ENCODE measurements around the gene SLC37A1.
"Not testable (repeated sequence)": the region's sequence is repeated elsewhere in the genome, so short reads cannot be mapped to it uniquely, and the experiment has no call there.

Gene SLC37A1

DNA sequence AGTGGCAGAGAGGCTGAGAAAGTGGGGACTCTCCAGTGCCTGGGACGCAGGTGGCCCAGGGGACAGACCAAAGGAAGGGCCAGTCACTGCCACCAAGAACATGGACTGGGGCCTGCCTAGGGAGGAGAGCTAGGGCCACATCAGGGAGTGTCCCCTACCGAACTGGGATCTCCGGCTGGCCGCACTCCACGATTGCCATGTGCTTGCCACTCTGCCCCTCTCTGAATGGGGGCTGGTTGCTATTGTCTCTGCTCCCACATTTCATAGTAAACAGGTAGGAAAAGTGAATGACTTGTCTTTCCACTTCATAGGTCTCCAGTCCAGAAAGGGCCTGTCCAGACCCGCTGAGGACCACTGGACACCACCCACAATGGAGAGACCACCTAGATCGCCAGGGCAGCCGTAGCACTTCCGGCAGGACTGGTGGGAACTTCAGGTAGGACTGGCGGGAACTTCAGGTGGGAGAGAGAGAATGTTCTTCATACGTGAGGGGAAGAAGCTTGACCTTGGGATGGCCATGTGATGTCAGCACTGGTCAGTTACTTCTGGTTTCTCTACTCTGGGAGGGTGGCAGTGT, 84.6 kb downstream of the SLC37A1 start:
- Histone ChIP-seq H3K4me3 (no peak overlapping the region), H3K27ac (no peak overlapping the region)

GRCh38 chr21:42599486-42599885, 85.8 kb downstream of the SLC37A1 start:
- Histone ChIP-seq H3K4me3 (no peak overlapping the region), H3K27ac (no peak overlapping the region)

- Histone ChIP-seq H3K27ac (no peak overlapping the region), H3K4me3 (no peak overlapping the region)
Observed at GRCh38 chr21:42599962-42600361, 86.3 kb downstream of the SLC37A1 start.

DNA sequence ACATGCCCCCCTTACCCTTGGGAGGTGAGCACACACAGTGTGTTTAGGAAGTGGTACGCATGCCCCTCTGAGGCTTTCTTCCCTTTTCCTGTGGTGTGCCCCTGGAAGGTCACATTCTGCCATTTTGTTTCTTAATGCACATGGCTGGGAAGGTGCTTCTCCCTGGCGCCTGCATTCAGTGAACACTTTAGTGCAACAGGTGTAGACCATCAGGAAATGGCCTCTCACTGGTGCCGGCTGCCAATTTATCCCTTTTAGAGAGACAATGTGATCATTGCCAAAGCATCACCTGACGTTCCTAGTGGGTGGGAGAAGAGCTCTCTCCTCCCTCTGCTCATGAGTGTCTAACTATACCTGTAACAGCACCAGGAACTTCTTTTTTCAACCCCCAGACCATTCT, 88.0 kb downstream of the SLC37A1 start:
- Histone ChIP-seq H3K27ac (no peak overlapping the region), H3K4me3 (no peak overlapping the region)

DNA sequence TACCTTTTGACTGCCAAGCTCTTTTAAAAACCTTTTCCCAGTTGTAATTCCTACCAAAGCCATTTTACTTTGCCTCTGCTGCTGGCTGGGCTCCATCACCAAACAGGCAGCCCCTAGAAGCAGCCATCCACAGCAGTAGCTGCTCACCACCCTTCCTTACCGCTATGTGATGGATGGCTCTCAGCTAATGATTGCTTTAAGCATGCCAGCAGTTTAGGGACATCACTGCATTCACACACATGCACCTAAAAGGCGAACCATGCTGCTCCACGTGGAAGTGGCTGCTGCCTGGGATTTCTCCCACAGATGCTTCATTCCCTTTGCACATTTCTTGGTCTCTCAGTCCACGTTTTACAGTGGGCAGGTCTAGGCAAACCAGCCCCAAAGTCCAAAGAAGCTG, 93.5 kb downstream of the SLC37A1 start:
- Histone ChIP-seq H3K4me3 (no peak overlapping the region), H3K27ac (no peak overlapping the region)

DNA sequence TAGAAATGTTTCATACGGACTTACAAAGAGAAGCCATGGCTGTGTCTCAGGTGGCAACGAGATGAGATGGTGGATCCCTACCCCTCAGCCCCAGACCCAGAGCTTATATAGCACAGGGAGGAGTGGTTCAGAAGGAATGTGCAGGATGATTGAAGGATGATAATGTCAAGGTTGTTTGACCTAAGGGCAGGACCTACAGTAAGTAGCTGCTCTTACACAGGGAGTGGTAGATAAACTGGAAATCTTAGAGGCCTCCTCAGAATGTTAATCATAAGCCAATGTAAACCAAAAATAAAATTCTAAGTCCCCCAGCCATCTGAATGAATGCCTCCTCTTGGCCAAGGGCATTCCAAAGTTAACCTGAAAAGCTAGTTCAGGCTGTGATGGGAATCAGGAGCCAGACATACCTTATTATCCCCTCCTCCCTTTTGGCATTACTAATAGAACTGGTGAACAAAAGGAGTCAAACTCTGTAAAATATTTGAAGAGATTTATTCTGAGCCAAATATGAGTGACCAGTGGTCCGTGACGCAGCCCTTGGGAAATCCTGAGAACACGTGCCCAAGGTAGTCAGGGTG, 94.0 kb downstream of the SLC37A1 start:
- Histone ChIP-seq H3K4me3 (no peak overlapping the region), H3K27ac (no peak overlapping the region)

GRCh38 chr21:42608446-42608845, 94.8 kb downstream of the SLC37A1 start:
- no peak overlapping the region for H3K4me3 ChIP-seq
- no peak overlapping the region for H3K27ac ChIP-seq

- H3K27ac ChIP-seq = no peak overlapping the region
Observed at GRCh38 chr21:42609811-42610210, 96.2 kb downstream of the SLC37A1 start.

DNA sequence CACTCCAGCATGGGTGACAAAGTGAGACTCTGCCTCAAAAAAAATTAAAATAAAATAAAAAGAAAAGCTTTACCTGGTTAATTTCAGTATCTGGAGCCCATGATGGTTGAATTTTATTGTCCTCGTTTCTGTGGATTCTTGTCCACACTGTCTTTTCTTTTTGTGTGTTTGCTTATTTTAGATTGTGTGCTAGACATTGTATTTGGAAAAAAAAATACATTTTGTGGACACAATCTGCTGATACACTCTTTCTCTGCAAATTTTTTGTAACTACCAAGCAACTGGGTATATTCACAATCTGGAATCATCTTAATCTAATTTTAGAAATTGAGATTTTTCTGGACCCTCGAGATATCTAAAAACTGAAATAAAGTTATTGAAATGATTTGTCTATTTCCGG, 98.2 kb downstream of the SLC37A1 start:
- no peak overlapping the region for H3K4me3 ChIP-seq
- no peak overlapping the region for H3K27ac ChIP-seq

More at GRCh38 chr21:42609811-42610210, 96.2 kb downstream of the SLC37A1 start:
- no peak overlapping the region for H3K4me3 ChIP-seq

- Histone ChIP-seq H3K27ac (no peak overlapping the region), H3K4me3 (no peak overlapping the region)
Observed at GRCh38 chr21:42612390-42612789, 98.7 kb downstream of the SLC37A1 start.

- no peak overlapping the region for H3K27ac ChIP-seq
- no peak overlapping the region for H3K4me3 ChIP-seq
Observed at GRCh38 chr21:42613756-42614155, 100.1 kb downstream of the SLC37A1 start.

DNA sequence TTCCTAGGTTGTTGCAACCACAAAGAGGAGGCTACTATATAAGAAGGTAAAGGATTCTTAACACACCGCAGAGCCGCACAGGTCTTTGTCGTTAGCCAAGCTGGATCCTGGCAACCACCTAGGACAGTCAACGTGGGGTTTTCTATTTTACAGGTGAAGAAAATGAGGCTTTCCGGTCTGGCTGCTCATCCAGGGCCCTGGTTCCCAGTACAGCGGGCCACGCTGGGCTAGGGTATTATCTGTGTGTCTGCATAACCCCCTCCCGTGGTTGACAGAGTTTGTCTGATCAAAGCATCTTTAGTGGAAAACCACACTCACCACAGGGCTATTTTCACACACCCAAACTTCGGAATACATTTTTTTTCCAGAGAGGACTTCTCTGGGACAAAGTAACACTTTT, 100.7 kb downstream of the SLC37A1 start:
- Histone ChIP-seq H3K4me3 (peak overlapping the region in 1 of 7 experiments; percentile 4), H3K27ac (peak overlapping the region in 7 of 21 experiments; percentile 12 to 66 (median 43))

DNA sequence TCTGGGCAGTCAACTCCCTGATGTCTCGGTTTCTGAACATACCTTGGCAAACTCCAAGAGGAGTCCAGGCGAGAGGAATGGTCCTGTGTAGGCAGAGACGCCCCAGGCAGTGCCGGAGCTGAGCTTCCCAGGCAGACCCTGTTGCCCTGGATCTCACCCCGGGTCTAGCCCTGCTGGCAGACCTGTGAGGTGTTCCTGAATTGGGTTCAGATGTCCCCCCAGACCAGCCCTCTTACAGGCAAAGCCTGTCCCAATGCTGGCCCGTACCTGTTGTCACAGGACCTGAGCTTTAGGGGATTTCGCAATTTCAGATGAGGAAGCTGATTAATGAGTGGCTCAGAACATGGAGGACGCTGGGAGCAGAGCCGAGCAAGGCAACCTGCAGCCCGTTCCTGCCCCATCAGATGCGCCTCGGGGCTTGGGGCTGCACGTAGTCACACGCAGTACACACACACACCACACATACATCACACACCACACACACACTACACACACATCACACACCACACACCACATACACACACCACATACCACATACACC, 101.2 kb downstream of the SLC37A1 start:
- Histone ChIP-seq H3K27ac (peak overlapping the region in 7 of 21 experiments; percentile 12 to 66 (median 43)), H3K4me3 (peak overlapping the region in 1 of 7 experiments; percentile 4)

DNA sequence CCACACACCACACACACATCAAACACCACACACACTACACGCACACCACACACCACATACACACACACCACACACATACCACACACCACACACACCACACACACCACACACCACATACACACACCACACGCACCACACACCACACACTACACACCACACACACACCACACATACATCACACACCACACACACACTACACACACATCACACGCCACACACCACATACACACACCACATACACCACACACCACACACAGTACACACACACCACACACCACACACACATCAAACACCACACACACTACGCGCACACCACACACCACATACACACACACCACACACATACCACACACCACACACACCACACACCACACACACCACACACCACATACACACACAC, 101.7 kb downstream of the SLC37A1 start:
- not testable (repeated sequence) for H3K4me3 ChIP-seq, H3K27ac ChIP-seq

- no peak overlapping the region for H3K4me3 ChIP-seq
- no peak overlapping the region for H3K27ac ChIP-seq
Observed at GRCh38 chr21:42615924-42616323, 102.3 kb downstream of the SLC37A1 start.

GRCh38 chr21:42616446-42616845, 102.8 kb downstream of the SLC37A1 start:
- no peak overlapping the region for H3K4me3 ChIP-seq

GRCh38 chr21:42616941-42617340, 103.3 kb downstream of the SLC37A1 start:
- Histone ChIP-seq H3K27ac (no peak overlapping the region), H3K4me3 (no peak overlapping the region)

More at GRCh38 chr21:42616446-42616845, 102.8 kb downstream of the SLC37A1 start:
- no peak overlapping the region for H3K27ac ChIP-seq

DNA sequence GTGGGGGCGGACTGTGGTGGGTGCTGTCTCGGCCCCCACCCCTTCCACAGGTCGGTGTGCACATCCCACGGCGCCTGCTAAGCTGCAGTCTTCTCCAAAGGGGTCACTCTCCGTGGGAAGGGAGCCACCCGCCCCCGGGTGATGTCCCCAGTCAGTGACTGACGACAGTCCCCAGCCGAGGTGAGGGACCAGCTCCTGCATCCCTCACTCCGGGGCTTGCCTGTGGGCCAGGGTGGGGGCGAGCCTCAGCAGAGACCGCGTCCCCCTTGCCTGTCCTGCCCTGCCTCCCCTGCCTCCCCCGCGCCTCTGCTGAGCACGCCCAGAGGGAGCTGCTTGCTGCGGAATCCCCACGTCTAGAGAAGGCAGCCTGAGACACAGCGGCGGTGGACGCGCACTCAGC, 103.8 kb downstream of the SLC37A1 start:
- Histone ChIP-seq H3K4me3 (no peak overlapping the region), H3K27ac (no peak overlapping the region)

DNA sequence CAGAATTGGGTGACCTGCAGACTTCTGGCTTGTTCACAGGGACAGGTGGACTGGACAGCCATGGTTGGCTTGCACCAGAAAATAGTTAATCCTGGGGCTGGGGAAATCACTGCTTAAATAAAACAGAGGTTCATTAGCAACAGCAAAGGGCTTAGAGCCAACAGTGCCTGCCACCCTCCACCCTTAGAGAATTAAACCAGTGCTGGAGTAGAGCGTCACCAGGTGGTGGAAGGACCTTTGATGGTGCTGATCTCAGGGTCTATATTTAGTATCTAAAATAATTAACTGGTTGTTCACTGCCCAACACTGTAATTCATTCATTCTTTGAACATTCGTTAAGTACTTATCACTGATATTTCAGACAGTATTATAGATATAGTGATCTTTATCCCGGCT, 105.1 kb downstream of the SLC37A1 start:
- Histone ChIP-seq H3K27ac (no peak overlapping the region), H3K4me3 (no peak overlapping the region)

DNA sequence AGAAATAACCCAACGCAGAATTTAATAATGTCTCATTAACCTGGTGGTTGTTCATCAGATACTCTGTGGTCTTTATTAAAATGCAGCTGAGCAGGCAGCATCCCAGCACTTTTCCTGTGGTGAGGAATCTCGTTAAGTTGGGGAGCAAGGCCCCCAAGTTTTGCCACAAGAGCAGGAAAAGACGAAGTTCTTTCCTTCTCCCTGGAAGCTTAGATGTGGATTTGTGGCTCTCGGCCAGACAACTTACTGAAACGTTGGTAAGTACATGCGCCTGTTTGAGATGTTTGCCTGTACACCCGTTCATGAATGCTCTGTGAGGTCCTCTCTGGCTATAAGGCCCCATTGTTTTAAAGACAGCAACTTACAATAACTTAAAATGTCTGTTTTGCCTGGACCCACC, 105.5 kb downstream of the SLC37A1 start:
- no peak overlapping the region for H3K27ac ChIP-seq
- H3K4me3 ChIP-seq = no peak overlapping the region

GRCh38 chr21:42619841-42620240, 106.2 kb downstream of the SLC37A1 start:
- no peak overlapping the region for H3K4me3 ChIP-seq
- no peak overlapping the region for H3K27ac ChIP-seq

Data from skin epidermis (tissue), 12 donors.